Spleen (tissue), 11 donors: ENCODE data around the gene NT5DC3. TPM values are rescaled to one million over a fixed set of nuclear protein-coding genes. Genes with fewer than 3 reads are reported as not detected.
A peak's percentile ranks its signal among the peaks of the same experiment; 100 is the strongest.

Source experiments
- DNase-seq: peaks from one replicate; pipeline ENCODE4 v3.0.0-alpha.2; 2020
- H3K27ac ChIP-seq, 8 donors: fragments of 200-600 bp; sonication (generic) in 7 of 8; 1 replicate in 4 of 8; 2 replicates in 4 of 8; pipeline versions ENCODE4 v1.5.0 to v1.8.0; 2016 to 2021; ENCODE audit warnings: inconsistent platforms in 4 of 8, mild to moderate bottlenecking in 4 of 8, moderate library complexity in 1 of 8
- H3K27me3 ChIP-seq, 7 donors: fragments of 200-600 bp; sonication (generic) in 6 of 7; replicated peaks in 1 of 7; 1 replicate in 4 of 7; 2 replicates in 3 of 7; pipeline versions ENCODE4 v1.5.0 to v1.8.0; 2016 to 2021; ENCODE audit warnings: inconsistent platforms in 3 of 7, mild to moderate bottlenecking in 1 of 7
- H3K36me3 ChIP-seq, 6 donors: fragments of 200-600 bp; sonication (generic) in 5 of 6; 1 replicate in 4 of 6; 2 replicates in 2 of 6; pipeline versions ENCODE4 v1.5.0 to v1.8.0; 2016 to 2021; ENCODE audit warnings: inconsistent platforms in 2 of 6
- H3K4me1 ChIP-seq, 6 donors: fragments of 200-600 bp; sonication (generic) in 5 of 6; 1 replicate in 3 of 6; 2 replicates in 3 of 6; pipeline versions ENCODE4 v1.5.0 to v1.8.0; 2016 to 2021; ENCODE audit warnings: inconsistent platforms in 3 of 6
- H3K4me3 ChIP-seq, 8 donors: fragments of 200-600 bp; sonication (generic) in 7 of 8; 1 replicate in 4 of 8; 2 replicates in 4 of 8; pipeline versions ENCODE4 v1.5.0 to v1.8.0; 2016 to 2021; ENCODE audit warnings: inconsistent platforms in 4 of 8, mild to moderate bottlenecking in 4 of 8, moderate library complexity in 2 of 8
- H3K9me3 ChIP-seq, 8 donors: fragments of 200-600 bp; sonication (generic) in 7 of 8; 1 replicate in 4 of 8; 2 replicates in 4 of 8; pipeline versions ENCODE4 v1.5.0 to v1.8.0; 2016 to 2021; ENCODE audit warnings: inconsistent platforms in 4 of 8
- POLR2A ChIP-seq, 3 donors: fragments of 450-650 bp; IDR thresholded peaks; one replicate each; pipeline ENCODE4 v1.5.1; 2017; ENCODE audit warnings: antibody characterized with exemption in 3 of 3, mild to moderate bottlenecking in 1 of 3
- POLR2AphosphoS5 ChIP-seq, 3 donors: sonication (generic); formaldehyde crosslinking; IDR thresholded peaks; one replicate each; pipeline ENCODE4 v1.5.1; 2017; ENCODE audit warnings: antibody characterized with exemption in 3 of 3
- WGBS, 5 donors: extraction: QIAGEN DNeasy Blood & Tissue Kit in 3 of 5; methylation state at CpG; one replicate each; pipeline versions ENCODE4 v1.1.5 to v1.1.7; 2013 to 2018; 5-methylcytosine and 5-hydroxymethylcytosine counted together
- intact Hi-C: fragments of 100-400 bp; cut with DNase I; formaldehyde crosslinking; loops from one replicate; pipeline ENCODE4 v1.15.0; 2023; ENCODE audit warnings: low total_unique reads
- polyA plus RNA-seq, 3 donors: library from polyadenylated mRNA; stranded (reverse); fragments of 200-250 nt; gene quantifications; one replicate each; pipeline ENCODE4 v1.2.1, GENCODE V29; 2013
- total RNA-seq, 7 donors: library from RNA; depleted of rRNA in 3 of 7; stranded (reverse); fragments of >200 nt in 3 of 7; fragmentation: NEBNext Ultra II Directional in 4 of 7; extraction: Animal tissue kit (Norgen Biotek cat#: 25700) in 4 of 7; gene quantifications; one replicate each; pipeline versions ENCODE4 v1.1.0 to v1.2.1, GENCODE V29; 2016 to 2021
- TF ChIP-seq, protein P1 (sequence below), 11 experiments: fragments of 200-600 bp in 7 of 11; fragments of 450-650 bp in 4 of 11; sonication (generic) in 4 of 11; IDR thresholded peaks in 8 of 11; conservative IDR thresholded peaks in 3 of 11; 1 replicate in 7 of 11; 2 replicates in 4 of 11; pipeline versions ENCODE4 v1.4.0 to v1.8.0; 2016 to 2021; ENCODE audit warnings: antibody characterized with exemption in 11 of 11, inconsistent platforms in 4 of 11, mild to moderate bottlenecking in 1 of 11
- donor health status: healthy with polysubstance abuse.
- donor health status: DM: no; HTN: no; CAD: no; lungs with moderate emphysema.
- donor health status: DM: no; HTN: no; CAD: no.
- donor health status: Bipolar disorder and iron deficiency.
- donor health status: healthy.
- donor health status: DM: no; HTN: no; CAD: no.
- donor health status: DM: yes; HTN: yes; CAD: no.

NT5DC3 gene
- total and polyA plus RNA-seq, 10 donors: 0.56 to 8.0 (median 3.1) TPM

DNA sequence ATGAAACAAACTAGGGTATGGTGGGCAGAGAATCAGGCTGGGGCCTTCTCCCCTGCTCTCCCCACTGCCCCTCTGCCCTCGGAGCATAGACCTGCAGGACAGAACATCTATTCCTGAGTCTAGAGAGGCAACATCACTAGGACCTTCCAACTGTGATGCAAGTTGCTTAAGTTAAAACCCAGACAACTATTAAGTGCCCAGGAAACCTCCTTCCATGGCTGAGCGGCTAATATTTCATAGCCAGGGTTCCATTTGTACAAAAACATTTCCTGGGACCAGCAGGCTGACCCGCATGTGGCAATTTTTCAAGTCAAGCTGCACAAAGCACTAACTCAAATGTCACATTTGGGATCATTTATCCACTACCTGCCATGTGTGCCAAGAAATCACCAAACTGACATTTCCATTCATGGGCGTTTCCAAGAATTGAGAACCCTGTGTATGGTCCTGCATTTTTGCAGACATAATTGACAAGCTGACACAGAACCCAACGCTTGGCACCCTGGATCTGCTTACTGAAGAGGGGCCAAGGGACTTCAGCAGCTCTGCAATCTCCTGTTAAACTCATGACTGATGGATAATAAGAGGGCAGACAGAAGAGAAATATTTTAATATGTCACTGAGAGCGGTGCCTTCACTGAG is 32.7 kb downstream of the NT5DC3 start:
- intact Hi-C loops: no loop called here
- 90 to 97% (median 95%) methylated on average over 6 of the region's 6 CpGs for WGBS, 5 donors
- DNase-seq: no peak

DNA sequence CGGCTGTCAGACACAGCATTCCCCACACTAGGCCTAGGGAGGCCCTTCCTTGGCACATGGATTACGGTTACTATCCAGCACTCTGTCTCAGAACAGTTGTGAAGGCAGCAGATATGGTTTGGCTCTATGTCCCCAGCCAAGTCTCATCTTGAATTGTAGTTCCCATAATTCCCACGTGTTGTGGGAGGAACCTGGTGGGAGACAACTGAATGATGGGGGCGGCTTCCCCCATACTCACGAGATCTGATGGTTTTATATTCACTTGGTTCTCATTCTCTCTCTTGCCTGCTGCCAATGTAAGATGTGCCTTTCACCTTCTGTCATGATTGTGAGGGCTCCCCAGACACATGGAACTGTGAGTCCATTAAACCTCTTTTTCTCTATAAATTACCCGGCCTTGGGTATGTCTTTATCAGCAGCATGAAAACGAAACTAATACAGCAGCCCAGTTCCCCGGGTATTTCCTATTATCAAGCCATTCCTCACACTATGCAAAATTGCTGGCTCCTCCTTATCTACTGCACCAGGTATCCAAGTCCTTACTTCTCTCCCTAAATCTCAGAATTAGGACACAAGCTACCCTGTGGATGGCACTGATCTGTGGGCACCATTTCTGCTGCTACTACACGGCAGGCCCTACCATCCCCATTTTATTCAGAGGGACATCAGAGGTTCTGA is 33.3 kb downstream of the NT5DC3 start:
- WGBS, 5 donors: 85 to 92% (median 89%) methylated on average over 9 of the region's 9 CpGs
- intact Hi-C loops: no loop called here
- Histone ChIP-seq H3K27me3 (no peaks in the 10 kb centered on the region), H3K9me3 (no peaks in the 10 kb centered on the region), H3K4me1 (peaks cover 0 to 25% (median 4%) of the 10 kb centered on the region in 6 donors), H3K36me3 (peaks cover 0 to 10% (median 0%) of the 10 kb centered on the region in 6 donors), H3K27ac (peak overlapping the region in 3 of 8 donors; percentile 65 to 80 (median 72)), H3K4me3 (no peak overlapping the region)
- TF ChIP-seq POLR2A (IDR thresholded peaks at IDR 0.05): no peak
- TF ChIP-seq POLR2AphosphoS5 (IDR thresholded peaks at IDR 0.05): no peak
- TF ChIP-seq, protein P1, sequence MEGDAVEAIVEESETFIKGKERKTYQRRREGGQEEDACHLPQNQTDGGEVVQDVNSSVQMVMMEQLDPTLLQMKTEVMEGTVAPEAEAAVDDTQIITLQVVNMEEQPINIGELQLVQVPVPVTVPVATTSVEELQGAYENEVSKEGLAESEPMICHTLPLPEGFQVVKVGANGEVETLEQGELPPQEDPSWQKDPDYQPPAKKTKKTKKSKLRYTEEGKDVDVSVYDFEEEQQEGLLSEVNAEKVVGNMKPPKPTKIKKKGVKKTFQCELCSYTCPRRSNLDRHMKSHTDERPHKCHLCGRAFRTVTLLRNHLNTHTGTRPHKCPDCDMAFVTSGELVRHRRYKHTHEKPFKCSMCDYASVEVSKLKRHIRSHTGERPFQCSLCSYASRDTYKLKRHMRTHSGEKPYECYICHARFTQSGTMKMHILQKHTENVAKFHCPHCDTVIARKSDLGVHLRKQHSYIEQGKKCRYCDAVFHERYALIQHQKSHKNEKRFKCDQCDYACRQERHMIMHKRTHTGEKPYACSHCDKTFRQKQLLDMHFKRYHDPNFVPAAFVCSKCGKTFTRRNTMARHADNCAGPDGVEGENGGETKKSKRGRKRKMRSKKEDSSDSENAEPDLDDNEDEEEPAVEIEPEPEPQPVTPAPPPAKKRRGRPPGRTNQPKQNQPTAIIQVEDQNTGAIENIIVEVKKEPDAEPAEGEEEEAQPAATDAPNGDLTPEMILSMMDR (IDR thresholded peaks at IDR 0.05 in 8 of 11, conservative IDR thresholded peaks at IDR 0.05 in 3 of 11): no peak
- no peak for DNase-seq

More for the DNA sequence above, 32.7 kb downstream of the NT5DC3 start:
- no peak overlapping the region for H3K27ac ChIP-seq
- TF ChIP-seq POLR2A (IDR thresholded peaks at IDR 0.05) (no peak), POLR2AphosphoS5 (IDR thresholded peaks at IDR 0.05) (no peak)
- TF ChIP-seq, protein P1 (IDR thresholded peaks at IDR 0.05 in 8 of 11, conservative IDR thresholded peaks at IDR 0.05 in 3 of 11): no peak
- H3K36me3 ChIP-seq: peaks cover 0 to 17% (median 0%) of the 10 kb centered on the region in 6 donors
- H3K4me3 ChIP-seq: no peak overlapping the region
- no peaks in the 10 kb centered on the region for H3K9me3 ChIP-seq
- peaks cover 0 to 25% (median 4%) of the 10 kb centered on the region in 6 donors for H3K4me1 ChIP-seq
- no peaks in the 10 kb centered on the region for H3K27me3 ChIP-seq

DNA sequence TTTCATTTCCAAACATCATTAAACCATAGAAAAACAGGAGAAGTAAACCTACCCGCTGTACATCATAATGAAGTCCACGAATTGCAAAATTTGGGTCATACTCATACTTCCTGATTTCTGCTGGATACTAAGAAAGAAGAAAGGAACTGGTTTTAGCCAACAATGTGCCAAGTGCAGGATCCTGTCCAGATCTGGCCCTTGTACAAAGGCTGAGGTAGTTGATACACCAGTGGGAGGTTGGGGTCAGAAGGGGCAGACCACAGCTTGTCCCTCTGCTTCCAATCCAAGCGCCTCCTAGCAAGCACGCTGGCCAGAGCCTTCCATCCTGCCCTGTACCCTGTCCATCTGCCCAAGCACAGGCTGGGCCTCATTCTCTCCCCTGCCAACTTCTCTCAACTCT is 34.2 kb downstream of the NT5DC3 start:
- peak overlapping the region in 6 of 8 donors; percentile 7 to 80 (median 66) for H3K27ac ChIP-seq
- H3K4me1 ChIP-seq: peaks cover 0 to 27% (median 4%) of the 10 kb centered on the region in 6 donors

More for the DNA sequence above, 34.2 kb downstream of the NT5DC3 start:
- peaks cover 0 to 10% (median 0%) of the 10 kb centered on the region in 6 donors for H3K36me3 ChIP-seq
- no peak for DNase-seq
- WGBS, 5 donors: 64 to 81% (median 77%) methylated on average over 4 of the region's 4 CpGs
- H3K9me3 ChIP-seq: no peaks in the 10 kb centered on the region
- no peaks in the 10 kb centered on the region for H3K27me3 ChIP-seq
- TF ChIP-seq POLR2AphosphoS5 (IDR thresholded peaks at IDR 0.05) (no peak), POLR2A (IDR thresholded peaks at IDR 0.05) (no peak)
- TF ChIP-seq, protein P1 (IDR thresholded peaks at IDR 0.05 in 8 of 11, conservative IDR thresholded peaks at IDR 0.05 in 3 of 11): no peak
- intact Hi-C loops: no loop called here
- H3K4me3 ChIP-seq: no peak overlapping the region
